Endothelial cell of umbilical vein (primary cell): ENCODE results near the gene ADGRF3.

Experiments used
- CTCF ChIP-seq, 2 donors: IDR thresholded peaks; 1 replicate in 1 of 2; 2 replicates in 1 of 2; pipeline ENCODE4 v1.5.1; 2011; ENCODE audit warnings: low read length in 2 of 2, mild to moderate bottlenecking in 2 of 2, moderate library complexity in 2 of 2, control low read depth in 1 of 2, inconsistent platforms in 1 of 2, low read depth in 1 of 2; ENCODE audit not compliant: insufficient read depth in 1 of 2; ENCODE audit errors: extremely low read depth in 1 of 2
- EZH2 ChIP-seq: IDR thresholded peaks from 2 replicates; pipeline ENCODE4 v1.6.1; 2012; ENCODE audit warnings: borderline replicate concordance, low read depth, mild to moderate bottlenecking, moderate library complexity, low read length, inconsistent platforms; ENCODE audit not compliant: severe bottlenecking
- JUN ChIP-seq: IDR thresholded peaks from 2 replicates; pipeline ENCODE4 v1.6.1; 2011; ENCODE audit warnings: borderline replicate concordance, low read depth; ENCODE audit not compliant: insufficient read length, insufficient read depth
- MAX ChIP-seq: IDR thresholded peaks from 2 replicates; pipeline ENCODE4 v1.6.1; 2011; ENCODE audit not compliant: insufficient read depth, insufficient read length
- POLR2A ChIP-seq: IDR thresholded peaks from 2 replicates; pipeline ENCODE4 v1.6.1; 2012; ENCODE audit warnings: low read depth, mild to moderate bottlenecking, control low read depth, low read length
- POLR2AphosphoS5 ChIP-seq: IDR thresholded peaks from 2 replicates; pipeline ENCODE4 v1.6.1; 2012; ENCODE audit warnings: low read depth, mild to moderate bottlenecking, control low read depth, low read length, moderate library complexity; ENCODE audit not compliant: insufficient read depth

GRCh38 chr2:26270373-26270772, 76.2 kb downstream of the ADGRF3 start:
- TF ChIP-seq CTCF (IDR thresholded peaks at IDR 0.05; ENCODE audit: extremely low read depth in 1 of 2, insufficient read depth in 1 of 2, low read depth in 1 of 2, low read length in 2 of 2) (no peak), MAX (no peak), JUN (no peak), EZH2 (no peak), POLR2AphosphoS5 (no peak), POLR2A (no peak)
